HG02798 (cell line): ENCODE data around the gene SLC11A2.
A peak's percentile ranks its signal among the peaks of the same experiment; 100 is the strongest.

Experiments used
- ATAC-seq: cut with Tn5 transposase; IDR thresholded peaks from one replicate; pipeline ENCODE4 v1.9.1; 2021; ENCODE audit warnings: mild to moderate bottlenecking; ENCODE audit not compliant: unreplicated experiment, poor library complexity

The SLC11A2 gene

GRCh38 chr12:51025836-51026638, at the start of gene SLC11A2:
Gene SLC11A2 (minus strand): TSS chr12:51026384. CDS start chr12:51010728, 15,656 bp downstream.
- ATAC-seq: peak; percentile 97

- ATAC-seq: no peak
Measured at GRCh38 chr12:51075390-51075789, 49.2 kb upstream of the SLC11A2 start.

- no peak for ATAC-seq
Measured at GRCh38 chr12:51071663-51072062, 45.5 kb upstream of the SLC11A2 start.

- ATAC-seq: no peak
Measured at GRCh38 chr12:51070004-51070403, 43.8 kb upstream of the SLC11A2 start.

- ATAC-seq: no peak
Measured at GRCh38 chr12:51067771-51068170, 41.6 kb upstream of the SLC11A2 start.

- no peak for ATAC-seq
Measured at GRCh38 chr12:51067229-51067628, 41.0 kb upstream of the SLC11A2 start.

- ATAC-seq: no peak
Measured at GRCh38 chr12:51065530-51065929, 39.3 kb upstream of the SLC11A2 start.

GRCh38 chr12:51062631-51063397, 36.6 kb upstream of the SLC11A2 start:
- ATAC-seq: no peak

GRCh38 chr12:51059086-51059485, 32.9 kb upstream of the SLC11A2 start:
- ATAC-seq: no peak

- ATAC-seq: no peak
Measured at GRCh38 chr12:51056242-51056641, 30.1 kb upstream of the SLC11A2 start.

GRCh38 chr12:51055060-51055459, 28.9 kb upstream of the SLC11A2 start:
- ATAC-seq: no peak

GRCh38 chr12:51051787-51052186, 25.6 kb upstream of the SLC11A2 start:
- no peak for ATAC-seq

- no peak for ATAC-seq
Measured at GRCh38 chr12:51049525-51049924, 23.3 kb upstream of the SLC11A2 start.

GRCh38 chr12:51048661-51049251, 22.6 kb upstream of the SLC11A2 start:
- ATAC-seq: no peak

GRCh38 chr12:51047655-51048540, 21.7 kb upstream of the SLC11A2 start, which contains the start of gene LETMD1:
Gene LETMD1 (plus strand): TSS chr12:51048327. CDS start chr12:51048357, 30 bp downstream.
- ATAC-seq: peak; percentile 97

- ATAC-seq: no peak
Measured at GRCh38 chr12:51036279-51036678, 10.1 kb upstream of the SLC11A2 start.

GRCh38 chr12:51033457-51034089, 7.4 kb upstream of the SLC11A2 start:
- no peak for ATAC-seq

- ATAC-seq: no peak
Measured at GRCh38 chr12:51033048-51033447, 6.9 kb upstream of the SLC11A2 start.

GRCh38 chr12:51028813-51029150, 2.6 kb upstream of the SLC11A2 start:
- ATAC-seq: no peak
